COLO668 (cell line): ENCODE results near the gene CCDC85C.
A peak's percentile ranks its signal among the peaks of the same experiment; 100 is the strongest.

Experiments used
- DNase-seq: peaks from one replicate; lab custom pipeline; 2025; ENCODE audit not compliant: unreplicated experiment; lab: John Stamatoyannopoulos, UW

CCDC85C gene

GRCh38 chr14:99606359-99606758 lies 2.4 kb upstream of the CCDC85C start:
- DNase-seq: no peak

- peak; percentile 84 for DNase-seq
Observed at GRCh38 chr14:99605299-99605961, 1.4 kb upstream of the CCDC85C start.

- peak; percentile 68 for DNase-seq
Observed at GRCh38 chr14:99604766-99605298, 825 bp upstream of the CCDC85C start.

- DNase-seq: peak; percentile 99
Observed at GRCh38 chr14:99604278-99604765, 315 bp upstream of the CCDC85C start.

- DNase-seq: peak; percentile 33
Observed at GRCh38 chr14:99602788-99603415, 1.1 kb downstream of the CCDC85C start.

GRCh38 chr14:99602054-99602787 lies 1.8 kb downstream of the CCDC85C start:
- peak; percentile 48 for DNase-seq

GRCh38 chr14:99601361-99601831 lies 2.6 kb downstream of the CCDC85C start:
- DNase-seq: no peak

- DNase-seq: no peak
Observed at GRCh38 chr14:99600232-99600888, 3.6 kb downstream of the CCDC85C start.

- DNase-seq: no peak
Observed at GRCh38 chr14:99599393-99599792, 4.6 kb downstream of the CCDC85C start.

- no peak for DNase-seq
Observed at GRCh38 chr14:99598774-99599173, 5.2 kb downstream of the CCDC85C start.

GRCh38 chr14:99597911-99598600 lies 6.0 kb downstream of the CCDC85C start:
- no peak for DNase-seq

GRCh38 chr14:99596772-99597171 lies 7.2 kb downstream of the CCDC85C start:
- no peak for DNase-seq

- no peak for DNase-seq
Observed at GRCh38 chr14:99596071-99596627, 7.9 kb downstream of the CCDC85C start.

GRCh38 chr14:99595524-99595923 lies 8.5 kb downstream of the CCDC85C start:
- no peak for DNase-seq

- no peak for DNase-seq
Observed at GRCh38 chr14:99595034-99595433, 9.0 kb downstream of the CCDC85C start.

GRCh38 chr14:99593971-99594841 lies 9.8 kb downstream of the CCDC85C start:
- no peak for DNase-seq

- no peak for DNase-seq
Observed at GRCh38 chr14:99592933-99593753, 10.9 kb downstream of the CCDC85C start.

- DNase-seq: no peak
Observed at GRCh38 chr14:99592394-99592793, 11.6 kb downstream of the CCDC85C start.
